Stimulated activated CD4-positive, alpha-beta T cell treated with anti-CD3 and anti-CD28 coated beads, Interleukin-2, amount 100 ng/mL, for 48 hours (primary cell): ENCODE results near the gene SLC11A2.
A peak's percentile ranks its signal among the peaks of the same experiment; 100 is the strongest.
"Not testable (repeated sequence)": the region's sequence is repeated elsewhere in the genome, so short reads cannot be mapped to it uniquely, and the experiment has no call there.

ENCODE experiments used
- DNase-seq, 2 donors: peaks; one replicate each; pipeline ENCODE4 v3.0.0-alpha.2; 2020

Gene SLC11A2

DNA sequence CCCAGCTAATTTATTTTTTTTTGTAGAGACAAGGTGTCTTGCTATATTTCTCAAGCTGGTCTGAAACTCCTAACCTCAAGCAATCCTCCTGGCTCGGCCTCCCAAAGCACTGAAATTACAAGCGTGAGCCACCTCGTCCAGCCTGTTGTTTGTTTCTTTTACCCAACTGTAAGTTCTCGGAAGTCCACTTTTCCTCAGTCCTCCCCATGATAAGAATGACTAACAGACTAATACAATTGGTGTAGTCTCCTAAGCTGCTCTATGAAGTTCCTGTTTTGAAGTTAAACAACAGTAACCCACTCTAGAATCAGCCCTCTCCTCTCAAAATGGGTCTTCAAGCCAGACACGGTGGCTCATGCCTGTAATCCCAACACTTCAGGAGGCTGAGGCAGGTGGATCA lies 37.3 kb downstream of the SLC11A2 start:
- DNase-seq = no peak

- no peak for DNase-seq
Measured at GRCh38 chr12:50988051-50988450, 38.1 kb downstream of the SLC11A2 start.

GRCh38 chr12:50986966-50987737 lies 39.0 kb downstream of the SLC11A2 start:
- no peak for DNase-seq

DNA sequence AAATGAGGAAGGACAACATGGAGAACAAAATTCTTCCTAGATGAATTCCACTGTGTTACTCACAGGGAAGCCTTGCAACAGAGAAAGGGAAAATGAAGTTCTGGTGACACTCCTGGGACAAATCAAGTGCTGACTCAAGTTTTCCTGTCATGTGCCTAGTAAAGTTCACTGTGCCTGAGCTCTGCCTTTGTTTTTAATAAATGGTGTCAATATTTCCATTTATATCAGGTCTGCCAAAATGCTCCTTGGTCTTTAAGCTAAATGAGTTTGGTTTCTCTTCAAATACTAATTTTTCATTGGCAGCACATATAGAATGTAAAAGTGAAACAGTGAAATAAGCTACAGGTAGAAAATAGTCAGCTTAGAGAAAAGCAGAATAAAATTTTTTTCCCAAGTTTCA lies 40.9 kb downstream of the SLC11A2 start:
- DNase-seq = no peak

DNA sequence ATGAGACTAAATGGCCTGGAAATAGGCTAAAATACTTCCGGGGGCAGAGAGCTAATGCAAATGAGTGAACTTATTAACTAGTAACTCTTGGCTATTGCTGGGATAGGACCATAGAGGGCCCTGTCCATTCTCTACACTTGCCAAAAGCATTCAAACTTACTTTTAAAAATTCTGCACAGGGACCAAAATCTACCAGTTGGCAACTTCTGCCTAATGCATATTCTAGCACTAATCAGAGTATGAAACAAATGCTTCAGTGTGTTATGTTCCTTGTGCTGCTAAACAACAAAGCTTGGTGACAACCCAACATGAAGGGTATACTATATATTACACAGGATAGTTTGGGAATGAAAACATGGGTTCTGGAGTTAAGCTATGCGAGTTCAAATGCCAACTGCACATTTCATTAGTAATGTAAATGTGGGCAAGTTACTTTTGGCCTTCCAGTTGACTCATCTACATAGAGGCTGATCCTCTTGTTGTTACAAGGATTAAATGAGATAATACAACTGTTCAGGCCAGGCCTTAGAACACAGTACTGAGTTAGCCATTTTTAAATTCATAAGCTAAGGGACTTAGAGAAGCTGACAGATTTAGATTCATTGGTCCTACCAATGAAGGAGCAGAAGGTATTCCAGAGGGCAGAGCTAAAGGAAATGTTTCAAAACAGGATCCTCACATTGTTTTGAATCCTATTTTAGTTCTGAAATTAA lies 41.4 kb downstream of the SLC11A2 start:
- no peak for DNase-seq

GRCh38 chr12:50981319-50982239 lies 44.6 kb downstream of the SLC11A2 start:
- DNase-seq = no peak

DNA sequence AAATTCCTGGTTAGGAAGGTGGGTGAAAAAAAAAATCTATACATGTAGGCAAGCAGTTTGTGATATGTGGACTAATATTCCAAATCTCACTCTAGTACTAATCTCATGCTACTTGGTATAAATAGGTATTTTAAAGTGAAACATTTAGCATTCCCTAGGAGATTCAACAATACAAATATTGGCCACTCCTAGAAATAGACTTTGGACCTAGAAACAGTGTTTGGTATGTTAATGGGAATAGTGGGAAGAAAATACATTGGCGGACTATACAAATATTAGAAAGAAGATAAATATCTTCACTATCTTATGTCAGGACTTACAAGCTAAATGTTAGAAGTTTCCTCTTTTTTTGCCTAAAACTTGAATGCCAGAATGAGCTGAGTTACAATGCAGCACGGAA lies 45.6 kb downstream of the SLC11A2 start:
- DNase-seq = no peak

DNA sequence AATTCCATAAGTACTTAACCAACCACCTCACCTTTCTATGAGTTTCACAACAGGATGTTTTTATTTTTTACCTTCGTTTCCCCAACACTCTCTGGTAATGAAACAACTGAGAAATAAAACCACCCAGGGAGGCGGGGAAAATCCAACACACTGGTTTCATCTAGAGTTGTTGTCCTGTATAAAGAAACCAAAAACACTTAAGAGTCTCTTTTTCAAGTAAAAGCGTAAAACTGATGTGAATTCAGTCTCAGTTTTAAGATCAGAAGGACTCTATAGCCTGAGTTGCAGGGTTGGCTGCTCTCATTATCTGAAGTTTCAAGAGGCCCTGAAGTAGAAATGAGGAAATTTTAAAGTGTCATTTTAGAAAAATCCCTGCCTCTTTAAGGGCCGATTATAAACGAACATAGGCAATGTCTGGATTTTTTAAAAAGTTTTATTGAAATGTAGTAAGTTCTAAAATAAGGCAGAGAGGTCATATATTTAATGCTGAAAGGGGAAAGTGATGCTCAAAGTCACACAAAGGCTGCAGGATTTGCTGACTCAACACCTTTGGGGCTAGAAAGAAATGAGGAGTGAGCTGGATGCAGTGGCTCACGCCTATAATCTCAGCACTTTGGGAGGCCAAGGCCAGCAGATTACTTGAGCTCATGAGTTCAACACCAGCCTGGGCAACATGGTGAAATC lies 46.7 kb downstream of the SLC11A2 start:
- DNase-seq = peak in 1 of 2 donors; percentile 26

DNA sequence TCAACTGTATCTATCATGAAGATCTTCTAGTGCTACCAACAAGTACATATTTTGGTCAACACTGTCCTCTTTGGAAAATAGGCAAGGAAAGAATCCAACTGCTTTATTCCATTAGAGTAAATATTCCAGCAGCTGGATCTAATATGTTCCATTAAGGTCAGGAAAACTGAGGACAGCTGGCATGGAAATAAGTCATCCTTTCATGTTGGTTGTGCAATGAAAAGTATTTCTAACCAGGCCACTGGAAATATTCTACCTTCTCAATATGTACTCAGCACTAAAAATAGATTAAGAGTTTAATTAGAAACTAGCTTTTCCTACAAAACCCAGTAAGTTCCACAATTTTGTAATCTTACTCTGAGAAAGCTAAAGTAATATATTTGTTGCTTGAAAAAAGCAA lies 54.2 kb downstream of the SLC11A2 start:
- no peak for DNase-seq

DNA sequence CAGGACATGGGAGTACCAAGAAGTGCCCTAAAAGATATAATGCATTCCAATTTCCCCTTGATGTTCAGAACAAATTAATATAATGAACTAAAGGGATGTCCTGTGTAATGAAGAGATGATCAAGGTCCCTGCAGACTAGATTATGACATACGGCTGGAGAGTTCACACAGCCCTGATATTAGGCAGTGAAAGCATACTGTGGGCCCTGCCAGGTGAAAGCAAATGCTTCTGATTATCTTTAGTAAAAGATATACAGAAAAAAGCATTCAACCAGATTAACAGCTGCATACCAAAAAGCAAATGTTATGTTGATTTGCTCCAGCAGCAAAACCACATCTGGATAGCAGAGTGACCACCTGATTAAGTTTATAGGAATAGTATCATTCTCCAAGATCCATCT lies 61.8 kb downstream of the SLC11A2 start:
- no peak for DNase-seq

DNA sequence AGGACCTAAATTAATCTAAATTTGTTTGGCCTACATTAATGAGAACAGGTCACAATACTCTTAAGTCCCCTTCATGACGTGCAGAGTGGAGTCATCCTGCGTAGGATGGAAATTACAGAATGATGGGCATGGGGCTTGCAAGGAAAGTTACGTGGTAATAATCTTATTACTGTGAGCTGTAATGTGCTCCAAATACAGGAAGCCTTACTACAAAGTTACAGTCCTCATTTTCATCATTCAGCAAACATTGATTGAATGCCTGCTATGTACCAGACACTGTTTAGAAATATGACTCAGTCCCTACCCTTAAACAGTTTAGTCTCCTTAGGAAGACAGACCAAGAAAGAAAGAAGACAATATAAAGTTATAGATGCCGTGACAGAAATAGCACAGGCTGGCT lies 64.5 kb downstream of the SLC11A2 start:
- DNase-seq = no peak

DNA sequence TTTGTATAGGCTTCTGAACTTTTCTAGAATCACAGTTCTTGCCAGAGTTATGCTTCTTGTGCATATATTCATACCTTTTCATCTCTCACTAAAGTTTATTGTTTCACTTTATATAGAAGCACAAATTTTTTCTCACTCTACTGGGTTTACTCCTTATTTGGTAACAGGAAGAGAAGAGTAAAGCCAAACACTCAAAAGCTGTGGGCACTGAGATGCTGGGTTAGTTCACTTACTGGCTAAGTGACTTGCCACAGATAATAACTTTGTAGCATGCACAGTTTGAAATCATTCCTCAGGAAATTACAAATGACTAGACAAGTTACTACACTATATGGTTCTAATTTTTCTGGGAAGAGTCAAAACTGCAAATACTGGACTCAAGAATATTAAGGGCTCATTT lies 66.1 kb downstream of the SLC11A2 start:
- no peak for DNase-seq

DNA sequence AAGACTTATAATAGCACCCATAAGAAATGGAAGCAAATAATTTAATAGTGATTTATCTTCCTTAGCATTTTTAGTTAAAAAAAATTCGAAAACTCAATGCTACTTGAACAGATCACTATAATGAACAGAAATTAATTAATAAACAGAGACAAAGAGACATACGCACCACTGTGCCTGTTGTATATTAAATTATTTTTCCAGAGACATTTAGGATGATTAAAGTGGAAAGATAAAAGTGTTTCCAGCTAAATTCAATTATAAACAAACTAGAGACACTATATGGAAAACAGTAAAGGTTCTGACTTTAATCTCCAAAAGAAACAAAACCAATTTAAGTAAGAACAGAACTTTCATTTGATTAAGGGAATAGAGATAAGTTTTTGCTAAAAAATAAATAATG lies 70.5 kb downstream of the SLC11A2 start:
- DNase-seq = no peak

DNA sequence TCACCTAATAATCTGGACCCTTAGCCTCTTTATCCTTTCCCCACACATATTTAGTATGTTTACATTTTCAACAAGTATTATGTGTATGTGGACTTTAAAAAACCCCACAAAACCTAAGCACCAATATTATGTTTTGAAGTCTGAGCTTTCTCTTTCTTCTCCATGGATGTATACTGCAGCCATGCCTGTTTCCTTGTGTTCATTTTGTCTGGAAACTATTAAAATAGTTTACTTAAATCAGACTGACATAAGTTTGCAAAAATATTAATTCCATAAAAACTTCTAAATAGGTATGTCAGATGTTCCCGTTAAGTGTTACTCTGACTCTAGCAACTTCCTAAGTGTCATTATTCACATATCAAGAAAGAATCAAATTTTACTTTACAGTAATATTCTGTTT lies 70.9 kb downstream of the SLC11A2 start:
- DNase-seq = no peak

DNA sequence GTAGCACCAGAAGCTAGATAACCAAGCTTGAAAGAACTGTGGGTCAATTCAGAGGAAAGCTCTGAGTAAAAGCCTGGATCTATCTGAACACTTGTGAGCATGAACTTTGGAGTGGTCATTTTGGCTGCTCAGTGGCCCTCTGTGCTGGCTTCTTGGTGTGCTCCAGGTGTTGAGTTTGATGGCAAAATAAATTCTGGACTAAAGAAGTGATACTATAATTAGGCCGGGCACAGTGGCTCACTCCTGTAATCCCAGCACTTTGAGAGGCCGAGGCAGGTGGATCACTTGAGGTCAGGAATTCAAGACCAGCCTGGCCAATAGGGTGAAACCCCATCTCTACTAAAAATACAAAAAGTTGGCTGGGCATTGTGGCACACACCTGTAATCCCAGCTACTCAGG lies 71.4 kb downstream of the SLC11A2 start:
- DNase-seq = not testable (repeated sequence)

DNA sequence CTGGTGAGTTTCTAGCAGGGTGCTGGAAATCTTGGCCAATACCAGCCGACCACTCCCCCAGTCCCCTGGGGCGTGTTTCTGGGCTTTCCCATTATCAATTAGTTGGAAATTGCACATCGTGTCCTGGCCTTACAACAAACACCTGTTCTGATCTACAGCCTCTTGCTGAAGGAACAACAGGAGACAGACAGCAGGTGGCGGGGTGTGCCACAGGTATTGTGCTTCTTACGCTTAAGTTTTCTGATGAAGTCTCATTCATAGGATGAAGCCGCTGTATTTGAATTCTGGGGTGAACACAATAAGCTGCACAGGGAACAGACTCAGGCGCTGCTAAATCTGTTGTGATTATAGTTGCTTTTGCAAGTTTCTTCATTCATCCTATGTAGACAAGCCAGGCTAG lies 73.1 kb downstream of the SLC11A2 start:
- no peak for DNase-seq

DNA sequence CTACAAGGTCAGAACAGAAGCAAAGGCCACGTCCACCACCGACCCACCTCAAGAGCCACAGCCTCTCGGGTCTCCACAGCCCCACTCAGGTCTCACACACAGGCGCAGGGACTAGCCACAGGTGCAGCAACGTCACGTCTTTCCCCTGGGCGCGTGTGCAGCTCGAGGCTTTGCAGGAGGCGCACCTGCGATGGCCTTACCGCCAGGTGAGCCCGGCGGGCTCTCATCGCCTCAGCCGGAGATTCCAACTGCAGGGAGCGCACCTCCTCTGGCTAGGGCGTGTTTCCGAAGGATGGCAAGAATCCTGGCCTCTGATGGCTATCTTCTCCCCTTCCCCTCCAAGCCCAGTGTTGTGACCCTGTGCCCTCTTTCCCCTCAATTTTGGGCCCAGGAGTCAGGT lies 73.7 kb downstream of the SLC11A2 start, which contains the start of gene HIGD1C:
Gene HIGD1C (plus strand): TSS at position 35 of the 400 bp plus-strand sequence. CDS start 1,455 bp downstream, outside the sequence.
- DNase-seq = no peak

GRCh38 chr12:50951112-50951511 lies 75.1 kb downstream of the SLC11A2 start:
- no peak for DNase-seq

GRCh38 chr12:50949801-50950302 lies 76.3 kb downstream of the SLC11A2 start:
- DNase-seq = no peak

DNA sequence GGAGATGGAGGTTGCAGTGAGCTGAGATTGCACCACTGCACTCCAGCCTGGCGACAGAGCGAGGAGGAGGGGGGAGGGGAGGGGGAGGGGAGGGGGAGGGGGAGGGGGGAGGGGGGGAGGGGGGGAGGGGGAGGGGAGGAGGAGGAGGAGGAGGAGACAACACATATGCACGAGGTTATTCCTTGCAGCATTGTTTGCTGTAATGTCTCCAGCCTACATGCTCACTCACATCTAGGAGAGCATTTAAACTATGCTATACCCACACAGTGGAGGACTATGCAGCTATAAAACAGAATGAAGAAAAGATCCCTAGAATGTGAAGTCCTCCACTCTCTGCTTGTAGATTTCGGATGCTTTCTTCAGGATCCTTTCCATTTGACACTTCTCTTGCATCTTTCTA lies 77.4 kb downstream of the SLC11A2 start:
- DNase-seq = no peak

GRCh38 chr12:50947933-50948626 lies 78.1 kb downstream of the SLC11A2 start:
- DNase-seq = no peak

DNA sequence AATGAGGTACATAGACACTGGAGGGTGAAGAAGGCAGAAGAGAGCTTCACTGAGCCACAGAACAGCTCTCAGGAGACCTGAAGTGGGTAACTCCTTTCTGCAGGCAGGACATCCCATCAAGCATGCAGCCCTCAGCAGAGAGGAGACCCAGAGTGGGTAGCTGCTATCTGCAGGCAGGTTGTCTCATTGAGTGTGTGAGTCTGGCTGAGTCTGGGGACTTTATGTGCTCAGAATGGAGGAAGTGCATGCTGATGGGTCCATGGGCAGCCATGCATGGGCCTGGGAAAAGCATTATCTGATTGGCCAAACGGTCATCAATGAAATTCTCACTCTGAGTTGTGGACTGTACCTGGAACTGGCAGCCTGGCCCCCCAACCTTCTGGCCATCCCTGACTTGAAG lies 88.5 kb downstream of the SLC11A2 start:
- DNase-seq = no peak
